NCI-H128 (cell line): ENCODE data around the gene SRSF2.
"Not testable (repeated sequence)": the region's sequence is repeated elsewhere in the genome, so short reads cannot be mapped to it uniquely, and the experiment has no call there.

ENCODE experiments used
- DNase-seq: peaks from one replicate; lab custom pipeline; 2025; ENCODE audit not compliant: unreplicated experiment; lab: John Stamatoyannopoulos, UW

SRSF2 gene

DNA sequence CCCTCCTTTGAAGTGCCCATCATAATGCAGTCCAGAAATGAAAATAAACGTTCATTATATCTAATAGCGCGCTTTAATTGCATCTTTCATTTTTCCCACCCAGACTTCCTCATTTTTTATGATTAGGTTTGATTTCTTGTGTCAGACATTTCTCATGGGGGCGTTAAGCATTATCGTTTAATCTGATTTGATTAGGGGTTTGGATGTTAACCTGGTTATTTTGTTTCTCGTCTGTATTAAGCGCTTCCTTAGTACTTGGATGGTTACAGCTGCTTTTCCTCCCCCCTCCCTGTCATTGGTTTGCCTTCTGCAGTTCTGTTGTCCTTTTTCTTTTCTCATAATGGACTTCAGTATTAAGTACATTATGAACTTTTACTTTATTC lies 1.3 kb upstream of the SRSF2 start:
- DNase-seq = no peak

DNA sequence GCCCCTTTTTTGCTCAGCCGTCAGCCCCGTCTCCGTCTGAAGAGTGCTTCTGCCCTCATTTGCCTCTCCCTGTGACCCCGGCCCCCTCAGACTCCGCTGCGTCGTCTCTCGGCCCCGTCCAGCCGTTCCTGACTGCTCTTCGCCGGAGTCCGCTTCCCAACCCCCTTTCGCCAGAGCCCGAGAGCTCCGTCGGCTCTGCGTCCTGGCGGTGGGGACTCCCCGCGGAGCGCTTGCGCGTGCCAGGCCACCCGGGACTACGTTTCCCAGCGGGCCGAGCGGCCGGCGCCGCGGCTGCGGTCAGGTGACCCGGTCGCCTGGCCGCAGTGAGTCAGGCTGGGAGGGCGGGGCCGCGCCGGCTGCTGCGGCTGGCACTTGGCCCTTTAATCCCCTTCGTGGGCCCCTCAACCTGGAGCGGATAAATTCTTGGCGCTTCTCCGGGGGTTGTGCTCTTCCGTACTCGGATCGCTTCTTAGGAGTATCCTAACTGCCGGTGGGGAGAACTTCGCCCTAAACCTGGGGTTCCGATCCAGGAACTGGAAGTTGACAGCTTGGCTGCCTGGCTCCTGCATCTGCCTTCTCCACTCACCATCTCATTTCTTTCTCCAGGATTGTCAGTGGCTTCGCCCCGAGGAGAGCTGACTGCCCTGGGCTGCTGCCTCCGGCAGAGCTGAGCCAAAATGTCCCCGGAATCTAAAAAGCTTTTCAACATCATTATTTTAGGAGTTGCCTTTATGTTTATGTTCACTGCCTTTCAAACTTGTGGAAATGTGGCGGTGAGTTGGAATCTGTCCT lies 741 bp upstream of the SRSF2 start, which contains the start of gene MFSD11:
MFSD11 (plus strand) TSS at position 444 of the 792 bp plus-strand sequence; CDS start at position 678, 234 bp downstream.
- peak; percentile 78 for DNase-seq

DNA sequence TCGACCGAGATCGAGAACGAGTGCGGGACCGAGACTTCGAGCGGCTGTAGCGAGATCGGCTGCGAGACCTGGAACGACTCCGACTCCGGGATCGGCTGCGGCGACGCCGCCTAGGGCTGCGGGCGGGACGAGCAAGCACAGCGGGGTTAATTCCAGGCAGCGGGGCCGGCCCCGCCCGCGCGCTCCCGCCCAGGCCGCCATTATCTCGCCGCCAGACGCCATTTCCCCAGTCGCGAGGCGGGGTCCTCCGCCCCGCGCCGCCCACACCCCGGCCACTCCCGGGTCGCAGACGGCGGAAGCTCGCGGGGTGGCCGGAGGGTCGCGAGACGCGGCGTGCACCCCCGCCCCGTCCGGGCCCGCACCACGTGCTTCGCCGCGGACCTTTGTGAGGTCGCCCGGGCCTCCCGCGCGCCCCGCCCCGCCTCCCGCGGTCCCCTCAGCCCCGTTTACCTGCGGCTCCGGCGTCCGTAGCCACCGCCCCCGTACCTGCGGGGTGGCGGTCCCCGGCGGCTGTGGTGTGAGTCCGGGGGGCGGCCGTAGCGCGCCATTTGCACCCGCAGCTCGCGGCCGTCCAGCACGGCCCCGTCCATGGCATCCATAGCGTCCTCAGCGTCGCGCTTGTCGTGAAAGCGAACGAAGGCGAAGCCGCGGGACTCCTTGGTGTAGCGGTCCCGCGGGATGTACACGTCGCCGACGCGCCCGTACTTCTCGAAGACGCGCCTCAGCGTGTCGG lies 616 bp downstream of the SRSF2 start:
- no peak for DNase-seq

DNA sequence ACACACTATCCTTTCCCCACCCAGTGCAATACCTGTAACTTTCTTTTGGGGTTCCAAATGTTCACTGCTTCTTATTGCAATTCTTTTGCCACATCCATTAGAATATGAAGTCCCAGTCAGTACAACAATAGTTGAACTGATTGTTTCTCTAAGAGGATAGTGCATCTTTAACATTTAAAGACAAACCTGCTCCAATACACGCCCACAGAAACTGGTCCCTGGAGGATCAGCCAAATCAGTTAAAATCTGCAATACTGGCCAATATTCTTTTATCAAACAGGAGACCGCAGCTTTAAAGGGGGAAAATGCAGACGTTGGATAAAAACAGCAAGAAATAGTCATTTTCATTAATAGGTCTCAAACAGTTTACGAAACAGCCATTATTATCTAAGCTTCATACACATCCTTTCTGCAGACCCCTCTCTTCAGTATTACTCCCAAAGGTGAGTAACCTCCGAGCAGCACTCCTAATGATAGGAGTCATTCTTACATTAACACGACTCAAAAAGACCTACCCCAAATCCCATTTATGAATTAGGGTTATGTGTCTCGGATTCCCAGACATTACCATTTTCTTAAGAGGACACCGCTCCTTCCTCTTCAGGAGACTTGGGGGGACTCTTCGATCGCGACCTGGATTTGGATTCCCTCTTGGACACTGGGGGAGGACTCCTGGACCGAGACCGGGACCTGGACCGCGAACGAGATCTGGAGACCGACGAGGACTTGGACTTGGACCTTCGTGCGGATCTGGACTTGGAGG lies 1.4 kb downstream of the SRSF2 start:
- no peak for DNase-seq

DNA sequence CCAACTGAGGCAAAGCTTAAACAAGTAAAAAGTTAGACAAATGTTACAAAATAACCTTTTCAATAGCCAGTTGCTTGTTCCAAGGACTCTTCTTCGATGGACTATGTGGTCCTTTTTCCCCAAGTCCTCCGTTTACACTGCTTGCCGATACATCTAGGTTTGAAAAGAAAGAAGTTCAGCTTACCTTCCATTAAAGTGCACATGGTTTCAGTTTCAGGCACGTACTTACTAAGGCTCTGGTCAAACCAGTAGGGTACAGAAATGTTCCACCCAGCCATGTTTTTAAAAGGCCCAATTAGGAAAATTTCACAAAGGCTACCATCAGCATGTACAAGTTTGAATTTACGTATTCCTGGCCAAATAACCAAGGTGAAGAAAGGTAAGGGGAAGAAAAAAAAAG lies 2.1 kb downstream of the SRSF2 start:
- DNase-seq = no peak

DNA sequence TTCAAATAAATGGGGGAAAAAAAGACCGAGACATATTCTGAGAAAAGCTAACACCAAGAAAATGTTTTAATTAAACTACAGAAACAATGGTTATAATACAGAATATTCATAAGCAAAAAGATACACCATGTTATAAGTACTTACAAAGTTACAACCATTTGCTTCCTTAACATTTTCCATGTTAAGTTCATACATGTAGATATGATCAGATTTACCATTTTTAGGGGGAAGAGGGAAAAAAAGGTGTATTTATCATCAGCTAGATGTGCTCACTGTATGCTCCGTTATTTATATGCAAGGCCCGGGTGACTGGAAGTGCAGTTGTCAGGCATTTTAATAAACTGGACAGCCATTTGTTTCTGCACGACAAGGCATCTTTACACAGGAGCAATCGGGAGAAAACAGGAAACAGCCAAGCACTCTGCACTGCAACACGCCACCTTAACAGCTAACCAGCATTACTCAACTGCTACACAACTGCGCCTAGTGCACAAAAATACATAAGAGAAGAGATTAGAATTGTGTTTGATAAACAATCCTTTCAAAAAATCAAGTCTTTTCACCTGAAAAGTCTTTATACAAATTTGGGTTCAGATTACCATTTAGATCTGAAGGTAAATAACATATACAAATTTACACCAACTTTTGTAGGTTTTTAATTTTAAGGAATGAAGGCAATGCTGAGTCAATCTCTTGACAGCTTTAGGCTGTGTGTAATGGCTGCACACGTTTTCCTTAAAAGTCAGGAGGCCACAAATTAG lies 2.9 kb downstream of the SRSF2 start:
- no peak for DNase-seq

DNA sequence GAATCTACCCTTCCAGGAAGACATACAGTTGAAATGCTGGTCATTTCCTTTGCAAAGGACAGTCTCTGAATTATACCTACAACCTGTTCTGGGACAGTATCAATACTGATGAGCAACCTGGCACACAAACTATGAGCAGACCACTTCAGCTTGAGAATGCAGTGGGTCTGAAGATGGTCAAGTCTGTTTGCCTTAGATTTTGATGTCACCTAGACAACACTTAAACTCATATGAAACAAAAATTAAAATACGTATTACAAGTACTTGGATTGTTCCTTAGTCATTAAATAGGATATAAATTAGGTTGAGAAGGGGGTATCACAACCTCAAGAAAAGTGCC lies 3.5 kb downstream of the SRSF2 start:
- DNase-seq = no peak

DNA sequence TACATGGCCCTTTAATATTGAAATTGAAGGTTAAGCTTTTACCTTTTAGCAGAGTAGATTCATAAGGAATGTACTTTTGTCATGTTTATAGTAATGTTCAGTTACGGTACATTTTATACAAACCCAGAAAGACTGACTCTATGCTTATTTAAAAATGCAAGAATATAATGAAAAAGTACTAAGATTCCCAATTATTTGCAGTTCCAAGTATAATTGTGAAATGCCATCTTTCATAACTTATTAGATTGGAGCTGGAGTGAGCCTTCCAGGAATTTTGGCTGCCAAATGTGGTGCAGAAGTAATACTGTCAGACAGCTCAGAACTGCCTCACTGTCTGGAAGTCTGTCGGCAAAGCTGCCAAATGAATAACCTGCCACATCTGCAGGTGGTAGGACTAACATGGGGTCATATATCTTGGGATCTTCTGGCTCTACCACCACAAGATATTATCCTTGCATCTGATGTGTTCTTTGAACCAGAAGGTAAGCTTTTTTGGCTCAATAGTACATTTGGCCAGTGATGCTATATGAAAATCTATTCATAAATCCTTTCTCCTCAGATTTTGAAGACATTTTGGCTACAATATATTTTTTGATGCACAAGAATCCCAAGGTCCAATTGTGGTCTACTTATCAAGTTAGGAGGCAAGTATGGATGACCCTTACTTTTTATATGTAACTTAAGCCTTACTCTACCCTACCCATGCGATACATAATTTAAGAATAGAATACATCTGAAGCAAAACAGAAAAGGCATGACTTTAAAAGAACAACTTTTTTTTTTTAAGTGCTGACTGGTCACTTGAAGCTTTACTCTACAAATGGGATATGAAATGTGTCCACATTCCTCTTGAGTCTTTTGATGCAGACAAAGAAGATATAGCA lies 4.2 kb downstream of the SRSF2 start:
- DNase-seq = no peak

DNA sequence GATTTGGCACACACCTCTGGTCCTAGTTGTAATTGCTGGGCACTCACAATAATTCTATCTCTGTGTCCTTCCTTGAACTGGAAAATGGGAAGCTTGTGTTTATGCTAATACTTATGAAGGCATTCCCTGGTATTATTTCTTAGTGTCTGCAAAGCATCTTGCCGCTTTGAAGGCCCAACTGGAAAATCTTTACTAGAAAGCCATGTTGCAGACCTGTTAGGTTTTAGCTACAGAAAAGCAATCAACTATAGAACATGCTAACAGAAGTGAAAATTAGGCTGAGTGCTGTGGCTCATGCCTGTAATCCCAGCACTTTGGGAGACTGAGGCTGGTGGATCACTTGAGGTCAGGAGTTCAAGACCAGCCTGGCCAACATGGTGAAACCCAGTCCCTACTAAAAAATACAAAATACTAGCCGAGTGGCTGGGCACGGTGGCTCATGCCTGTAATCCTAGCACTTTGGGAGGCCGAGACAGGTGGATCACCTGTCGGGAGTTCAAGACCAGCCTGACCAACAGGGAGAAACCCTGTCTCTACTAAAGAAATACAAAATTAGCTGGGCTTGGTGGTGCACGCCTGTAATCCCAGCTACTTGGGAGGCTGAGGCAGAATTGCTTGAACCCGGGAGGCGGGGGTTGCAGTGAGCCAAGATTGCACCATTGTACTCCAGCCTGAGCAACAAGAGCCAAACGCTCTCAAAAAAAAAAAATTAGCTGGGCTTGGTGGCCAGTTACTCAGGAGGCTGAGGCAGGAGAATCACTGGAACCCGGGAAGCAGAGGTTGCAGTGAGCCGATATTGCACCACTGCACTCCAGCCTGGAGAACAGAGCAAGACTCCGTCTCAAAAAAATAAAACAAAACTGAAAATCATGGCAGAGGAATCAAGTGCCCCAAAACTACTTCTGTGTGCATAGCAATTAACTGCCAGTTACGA lies 5.1 kb downstream of the SRSF2 start:
- DNase-seq = not testable (repeated sequence)

DNA sequence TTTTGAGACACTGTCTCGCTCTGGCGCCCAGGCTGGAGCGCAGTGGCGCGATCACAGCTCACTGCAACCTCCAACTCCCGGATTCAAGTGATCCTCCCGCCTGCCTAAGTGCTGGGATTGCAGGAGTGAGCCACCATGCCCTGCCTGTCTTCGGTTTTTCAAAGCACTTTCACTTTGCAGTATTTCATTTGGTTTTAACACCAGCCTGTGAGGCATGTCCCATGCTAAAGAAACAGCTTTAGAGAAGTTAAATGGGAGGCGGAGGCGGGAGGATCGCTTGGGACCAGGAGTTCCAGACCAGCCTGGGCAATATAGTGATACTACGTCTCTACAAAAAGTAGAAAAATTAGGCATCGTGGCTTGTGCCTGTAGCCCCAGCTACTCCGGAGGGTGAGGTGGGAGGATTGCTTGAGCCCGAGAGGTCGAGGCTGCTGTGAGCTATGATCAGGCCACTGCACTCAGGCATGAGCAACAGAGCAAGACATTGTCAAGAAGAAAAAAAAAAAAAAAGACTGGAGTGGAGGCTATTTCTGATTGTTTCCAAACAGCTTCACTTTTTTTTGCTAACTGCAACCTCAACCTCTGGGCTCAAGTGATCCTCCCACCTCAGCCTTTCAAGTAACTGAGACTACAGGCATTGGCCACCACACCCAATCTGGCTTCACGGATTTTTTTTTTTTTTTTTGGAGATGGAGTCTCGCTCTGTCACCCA lies 9.2 kb downstream of the SRSF2 start:
- no peak for DNase-seq

DNA sequence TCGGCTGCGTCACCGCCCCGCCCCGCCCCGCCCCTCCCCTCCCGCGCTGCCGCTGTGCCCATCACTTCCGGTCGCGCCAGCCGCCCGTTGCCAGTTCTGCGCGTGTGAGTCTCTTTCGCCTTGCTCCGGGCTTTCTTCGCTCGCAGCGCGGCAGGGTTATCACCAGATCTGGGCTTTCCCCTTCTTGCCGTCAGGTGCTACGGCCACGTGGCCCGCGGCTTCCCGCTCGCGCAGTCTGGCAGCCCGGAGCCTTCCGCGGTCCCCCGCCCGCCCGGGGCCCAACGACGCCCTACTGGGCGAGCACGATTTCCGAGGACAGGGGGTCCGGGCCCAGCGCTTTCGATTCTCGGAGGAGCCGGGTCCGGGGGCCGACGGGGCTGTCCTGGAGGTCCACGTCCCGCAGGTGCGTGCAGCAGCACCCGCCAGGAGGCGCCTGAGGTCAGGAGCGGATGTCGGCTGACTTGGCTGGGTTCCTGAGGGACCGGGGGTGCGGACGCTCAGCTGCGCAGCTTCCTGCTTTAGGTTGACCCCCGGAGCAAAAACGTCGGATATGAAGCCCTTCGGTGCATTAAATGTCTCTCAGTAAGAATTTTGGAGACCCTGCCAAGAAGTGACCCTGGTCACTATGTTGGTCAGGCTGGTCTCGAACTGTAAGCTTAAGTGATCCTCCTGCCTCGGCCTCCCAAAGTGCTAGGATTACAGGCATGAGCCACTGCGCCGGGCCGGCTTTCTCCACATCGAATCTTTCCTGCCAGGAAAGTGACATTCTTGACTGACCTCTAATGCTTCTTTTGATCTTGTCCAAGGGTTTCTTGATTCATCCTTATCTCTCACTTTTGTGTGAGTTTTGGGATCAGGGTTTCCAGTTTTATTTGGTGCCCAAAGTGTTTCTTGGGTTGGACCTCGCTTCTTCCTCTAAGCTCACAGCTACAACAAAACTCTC lies 10.1 kb downstream of the SRSF2 start, which contains the start of gene METTL23:
METTL23 (plus strand) TSS at position 64 of the 943 bp plus-strand sequence. CDS start 2,872 bp downstream, outside the sequence.
- DNase-seq = no peak

DNA sequence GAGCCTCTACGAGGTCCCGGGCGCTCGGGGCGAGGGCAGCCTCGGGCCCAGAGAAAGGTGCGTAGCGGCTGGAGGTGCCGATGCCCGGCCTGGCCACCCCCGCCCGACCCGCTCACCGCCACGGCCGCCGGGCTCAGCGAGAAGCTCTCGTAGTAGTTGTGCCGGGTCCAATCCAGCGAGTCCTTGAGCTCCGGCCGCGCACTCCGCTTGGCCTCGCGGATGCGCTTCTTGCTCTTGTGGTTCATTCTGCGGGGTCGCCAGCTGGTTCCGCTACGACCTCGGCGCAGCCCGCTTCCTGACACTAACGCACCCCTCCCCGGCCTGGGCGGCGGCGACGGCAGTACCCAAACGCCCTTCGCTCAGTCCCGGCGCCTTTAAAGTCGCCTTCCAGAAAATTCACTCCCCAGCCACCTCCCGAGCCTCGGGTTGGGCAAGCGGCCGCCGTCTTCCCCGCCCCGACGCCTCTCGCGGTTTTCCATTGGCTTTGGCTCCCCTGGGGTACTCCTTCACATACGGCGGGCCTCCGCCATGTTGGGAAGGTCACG lies 10.8 kb downstream of the SRSF2 start, which contains the start of gene JMJD6:
JMJD6 (minus strand) TSS at position 376 of the 545 bp plus-strand sequence; CDS start at position 245, 131 bp downstream.
- peak; percentile 89 for DNase-seq

DNA sequence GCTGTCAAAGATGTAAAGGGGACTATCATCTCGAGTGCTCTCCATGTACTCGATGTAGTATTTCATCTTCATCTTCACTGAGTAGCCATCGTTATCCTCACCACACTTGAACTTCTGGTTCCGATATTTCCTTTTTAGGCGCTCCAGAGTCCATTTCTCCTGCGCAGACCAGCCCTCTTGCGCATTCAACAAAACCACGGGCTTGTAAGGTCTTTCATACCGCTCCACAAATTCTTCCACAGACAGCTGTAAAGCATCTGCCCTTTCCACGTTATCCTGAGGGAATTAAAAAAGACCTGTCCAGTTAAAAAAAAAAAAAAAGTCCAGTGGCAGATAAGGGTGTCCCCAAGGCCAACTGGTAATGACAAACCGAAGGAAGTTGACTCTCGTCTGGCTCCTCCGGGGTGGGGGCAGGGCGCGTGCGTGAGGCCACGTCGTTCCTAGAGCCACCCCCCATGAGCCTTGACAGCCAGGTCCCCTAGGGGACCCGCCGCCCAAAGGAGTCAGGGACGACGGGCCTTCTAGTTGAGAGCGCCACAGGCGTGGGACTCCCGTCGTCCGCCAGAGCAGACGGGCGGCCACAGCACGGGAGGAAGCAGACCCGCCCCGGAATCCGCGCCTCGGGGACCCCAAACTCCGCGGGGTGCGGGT lies 11.4 kb downstream of the SRSF2 start:
- DNase-seq = no peak

DNA sequence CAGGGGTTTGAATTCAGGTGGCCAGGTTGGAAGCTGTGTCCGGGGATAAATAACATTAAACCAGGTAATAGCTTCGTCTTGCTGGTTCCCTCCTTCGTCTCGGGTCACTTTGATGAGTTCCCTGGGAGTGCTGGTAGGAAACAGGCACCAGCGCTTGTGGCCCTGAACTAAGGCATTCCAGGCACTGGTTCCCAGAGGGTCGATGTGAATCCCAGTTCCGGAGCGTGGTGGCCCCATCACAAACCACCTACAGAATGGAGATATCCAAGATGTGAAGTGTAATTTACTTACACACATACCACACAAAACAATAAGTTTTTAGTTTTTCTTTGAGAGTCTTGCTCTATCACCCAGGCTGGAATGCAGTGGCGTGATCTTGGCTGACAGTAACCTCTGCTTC lies 13.3 kb downstream of the SRSF2 start:
- no peak for DNase-seq

DNA sequence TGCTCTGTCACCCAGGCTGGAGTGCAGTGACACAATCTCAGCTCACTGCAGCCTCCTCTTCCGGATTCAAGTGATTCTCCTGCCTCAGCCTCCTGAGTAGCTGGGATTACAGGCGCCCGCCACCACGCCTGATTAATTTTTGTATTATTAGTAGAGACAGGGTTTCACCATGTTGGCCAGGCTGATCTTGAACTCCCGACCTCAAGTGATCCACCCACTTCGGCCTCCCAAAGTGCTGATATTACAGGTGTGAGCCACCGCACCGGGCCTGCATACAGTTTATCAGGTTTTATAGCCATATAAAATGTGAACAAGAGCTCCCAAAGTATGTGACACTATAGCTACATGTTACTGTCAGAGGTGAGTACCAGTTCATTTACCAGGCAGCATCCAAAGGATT lies 14.2 kb downstream of the SRSF2 start:
- not testable (repeated sequence) for DNase-seq

DNA sequence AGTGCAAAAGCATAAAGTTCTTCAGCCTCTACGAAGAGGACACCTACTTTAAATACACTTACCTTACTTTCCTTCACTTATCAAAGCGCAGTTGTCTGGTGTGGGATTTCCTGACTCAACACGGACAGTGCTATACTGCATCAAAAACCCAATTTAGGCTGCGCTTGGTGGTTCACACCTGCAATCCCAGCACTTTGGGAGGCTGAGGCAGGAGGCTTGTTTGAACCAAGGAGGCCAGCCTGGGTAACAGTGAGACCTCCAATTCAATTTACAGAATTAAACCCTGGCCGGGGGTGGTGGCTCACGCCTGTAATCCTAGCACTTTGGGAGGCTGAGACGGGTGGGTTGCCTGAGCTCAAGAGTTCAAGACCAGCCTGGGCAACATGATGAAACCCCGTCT lies 14.9 kb downstream of the SRSF2 start:
- DNase-seq = no peak
